Gastroesophageal sphincter (tissue), 4 donors: ENCODE measurements around the gene ARHGAP22. TPM values are rescaled to one million over a fixed set of nuclear protein-coding genes. Genes with fewer than 3 reads are reported as not detected.

Experiments
- ATAC-seq: fragments of 150-250 bp; one replicate; pipeline ENCODE4 v1.9.1; 2016; ENCODE audit warnings: mild to moderate bottlenecking, moderate library complexity
- H3K27ac ChIP-seq, 4 donors: fragments of 200-600 bp; sonication (generic) in 3 of 4; 1 replicate in 3 of 4; 2 replicates in 1 of 4; pipeline ENCODE4 v1.5.1; 2016 to 2019
- H3K27me3 ChIP-seq: fragments of 200-600 bp; sonication (generic); one replicate; pipeline ENCODE4 v1.5.1; 2019
- H3K36me3 ChIP-seq, 2 donors: fragments of 200-600 bp; sonication (generic); one replicate each; pipeline ENCODE4 v1.5.1; 2019; ENCODE audit warnings: control low read depth in 1 of 2
- H3K4me1 ChIP-seq, 3 donors: fragments of 200-600 bp; sonication (generic); 1 replicate in 2 of 3; 2 replicates in 1 of 3; pipeline ENCODE4 v1.5.1; 2016 to 2019; ENCODE audit warnings: control low read depth in 2 of 3
- H3K4me3 ChIP-seq, 2 donors: fragments of 200-600 bp; sonication (generic); one replicate each; pipeline ENCODE4 v1.5.1; 2019; ENCODE audit warnings: mild to moderate bottlenecking in 1 of 2, moderate library complexity in 1 of 2
- H3K9me3 ChIP-seq, 3 donors: fragments of 200-600 bp; sonication (generic); one replicate each; pipeline ENCODE4 v1.5.1; 2017 to 2019; ENCODE audit warnings: control low read depth in 2 of 3
- CTCF ChIP-seq, 4 experiments: fragments of 200-600 bp in 2 of 4; fragments of 450-650 bp in 2 of 4; sonication (generic) in 1 of 4; IDR thresholded peaks; one replicate each; pipeline ENCODE4 v1.5.1; 2017 to 2019; ENCODE audit warnings: antibody characterized with exemption in 4 of 4, mild to moderate bottlenecking in 2 of 4, moderate library complexity in 2 of 4
- EP300 ChIP-seq: sonication (generic); formaldehyde crosslinking; IDR thresholded peaks from one replicate; pipeline ENCODE4 v1.6.1; 2017; ENCODE audit warnings: antibody characterized with exemption, mild to moderate bottlenecking
- POLR2A ChIP-seq, 2 donors: fragments of 450-650 bp; IDR thresholded peaks; one replicate each; pipeline ENCODE4 v1.6.1; 2017; ENCODE audit warnings: antibody characterized with exemption in 2 of 2, mild to moderate bottlenecking in 2 of 2, moderate library complexity in 1 of 2
- POLR2AphosphoS5 ChIP-seq: sonication (generic); formaldehyde crosslinking; IDR thresholded peaks from one replicate; pipeline ENCODE4 v1.6.1; 2017; ENCODE audit warnings: antibody characterized with exemption
- WGBS, 2 donors: methylation state at CpG; one replicate each; pipeline ENCODE4 v1.1.5; 2018; ENCODE audit warnings: low coverage in 1 of 2; 5-methylcytosine and 5-hydroxymethylcytosine counted together
- total RNA-seq, 4 donors: library from RNA; depleted of rRNA; stranded (reverse); fragments of >200 nt; gene quantifications; one replicate each; pipeline ENCODE4 v1.1.0, GENCODE V29; 2016

Gene ARHGAP22
- total RNA-seq, 4 donors from 2014 or later, result 4.2 to 5.8 (median 5.1) TPM

DNA sequence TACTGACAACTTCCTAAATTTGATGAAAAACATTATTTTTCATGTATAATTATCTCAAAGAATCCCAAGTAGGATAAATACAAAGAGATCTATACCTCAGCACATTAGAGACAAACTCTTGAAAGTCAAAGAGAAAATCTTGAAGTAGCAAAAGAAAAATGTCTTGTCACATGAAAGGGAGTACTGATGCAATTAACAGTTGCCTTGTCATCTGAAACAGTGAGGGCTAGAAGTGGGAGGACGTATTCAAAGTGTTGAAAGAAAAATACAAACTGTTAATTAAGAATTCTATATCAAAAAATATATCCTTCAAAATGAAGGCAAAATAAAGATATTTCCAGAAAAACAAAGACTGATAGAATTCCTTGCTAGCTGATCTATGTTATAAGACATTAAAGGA, 35.5 kb upstream of the ARHGAP22 start:
- no peaks in the 10 kb centered on the region for H3K4me1 ChIP-seq
- H3K27me3 ChIP-seq, result no peaks in the 10 kb centered on the region
- 48 to 67% methylated on average over 1 of the region's 1 CpG for WGBS, 2 donors
- H3K27ac ChIP-seq, result no peak overlapping the region
- TF ChIP-seq EP300 (no peak), POLR2A (IDR thresholded peaks at IDR 0.05) (no peak), POLR2AphosphoS5 (no peak), CTCF (IDR thresholded peaks at IDR 0.05) (no peak)
- no peak for ATAC-seq
- H3K36me3 ChIP-seq, result no peaks in the 10 kb centered on the region
- no peak overlapping the region for H3K4me3 ChIP-seq
- peaks cover 0 to 22% (median 0%) of the 10 kb centered on the region in 3 donors for H3K9me3 ChIP-seq

DNA sequence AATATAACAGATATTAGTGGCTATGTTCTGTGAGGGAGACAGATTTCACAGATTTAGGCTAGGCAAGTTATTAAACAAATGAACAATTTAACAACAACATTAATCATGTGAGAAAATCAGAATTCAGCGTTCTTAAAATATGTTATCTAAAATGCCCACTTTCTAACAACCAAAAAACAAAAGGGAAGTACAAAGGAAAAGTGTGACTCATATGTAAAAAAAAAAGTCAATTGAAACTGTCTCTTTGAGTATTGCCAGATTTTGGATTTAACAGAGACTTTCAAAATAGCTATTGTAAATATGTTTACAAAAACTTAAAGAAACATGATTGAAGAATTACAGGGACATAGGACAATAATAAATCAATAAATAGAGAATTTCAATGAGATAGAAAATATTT, 34.8 kb upstream of the ARHGAP22 start:
- Histone ChIP-seq H3K27me3 (no peaks in the 10 kb centered on the region), H3K4me3 (no peak overlapping the region), H3K9me3 (peaks cover 0 to 22% (median 0%) of the 10 kb centered on the region in 3 donors), H3K36me3 (no peaks in the 10 kb centered on the region), H3K4me1 (no peaks in the 10 kb centered on the region), H3K27ac (no peak overlapping the region)
- 45 to 78% methylated on average over 1 of the region's 1 CpG for WGBS, 2 donors
- ATAC-seq, result no peak
- no peak for TF ChIP-seq POLR2A (IDR thresholded peaks at IDR 0.05)
- TF ChIP-seq CTCF (IDR thresholded peaks at IDR 0.05), result no peak
- no peak for TF ChIP-seq EP300

GRCh38 chr10:48638739-48639527, 34.1 kb upstream of the ARHGAP22 start:
- no peak for ATAC-seq
- Histone ChIP-seq H3K27ac (no peak overlapping the region), H3K4me3 (no peak overlapping the region), H3K4me1 (no peaks in the 10 kb centered on the region), H3K9me3 (peaks cover 0 to 22% (median 0%) of the 10 kb centered on the region in 3 donors), H3K36me3 (no peaks in the 10 kb centered on the region), H3K27me3 (no peaks in the 10 kb centered on the region)
- no peak for TF ChIP-seq EP300
- whole genome bisulfite sequencing, 2 donors, result 67 to 79% methylated on average over 2 to 3 of the region's 4 CpGs

- TF ChIP-seq POLR2A (IDR thresholded peaks at IDR 0.05) (no peak), CTCF (IDR thresholded peaks at IDR 0.05) (no peak), POLR2AphosphoS5 (no peak), EP300 (no peak)
- Histone ChIP-seq H3K27me3 (no peaks in the 10 kb centered on the region), H3K4me3 (no peak overlapping the region), H3K36me3 (no peaks in the 10 kb centered on the region), H3K9me3 (peaks cover 0 to 22% (median 0%) of the 10 kb centered on the region in 3 donors), H3K27ac (no peak overlapping the region), H3K4me1 (no peaks in the 10 kb centered on the region)
- ATAC-seq, result no peak
- WGBS, 2 donors, result 100% methylated on average over 1 of the region's 4 CpGs
These were observed 33.3 kb upstream of the ARHGAP22 start for GRCh38 chr10:48638158-48638557.

DNA sequence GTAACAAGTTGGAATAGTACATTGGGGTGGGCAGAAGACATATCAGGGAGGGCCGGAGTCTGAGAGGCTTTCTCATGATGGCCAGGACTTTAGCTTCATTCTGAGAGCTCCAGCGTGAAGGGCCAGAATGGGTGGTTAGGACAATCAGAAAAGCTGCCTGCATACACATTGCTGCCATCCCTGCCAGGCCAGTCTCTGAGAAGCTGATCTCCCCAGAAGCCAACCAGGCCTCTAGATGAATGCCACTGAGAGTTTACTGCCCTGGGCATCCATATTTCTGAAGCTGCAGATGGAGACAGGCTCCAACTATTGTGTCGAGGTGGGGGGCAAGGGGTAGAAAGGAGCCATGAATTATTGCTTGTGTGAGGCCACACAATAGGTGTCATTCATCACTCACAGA, 32.0 kb upstream of the ARHGAP22 start:
- no peaks in the 10 kb centered on the region for H3K36me3 ChIP-seq
- H3K27ac ChIP-seq, result no peak overlapping the region
- H3K4me3 ChIP-seq, result no peak overlapping the region
- no peaks in the 10 kb centered on the region for H3K4me1 ChIP-seq
- H3K9me3 ChIP-seq, result peaks cover 0 to 22% (median 0%) of the 10 kb centered on the region in 3 donors
- TF ChIP-seq CTCF (IDR thresholded peaks at IDR 0.05) (no peak), EP300 (no peak), POLR2AphosphoS5 (no peak), POLR2A (IDR thresholded peaks at IDR 0.05) (no peak)
- H3K27me3 ChIP-seq, result no peaks in the 10 kb centered on the region
- ATAC-seq, result no peak
- 100% methylated on average over 2 of the region's 3 CpGs; no CpG with 5 or more reads in 1 of the 2 donors for WGBS, 2 donors
